Measurements from ENCODE around the gene NONO.
"Not testable (repeated sequence)": the region's sequence is repeated elsewhere in the genome, so short reads cannot be mapped to it uniquely, and the experiment has no call there.

DNA sequence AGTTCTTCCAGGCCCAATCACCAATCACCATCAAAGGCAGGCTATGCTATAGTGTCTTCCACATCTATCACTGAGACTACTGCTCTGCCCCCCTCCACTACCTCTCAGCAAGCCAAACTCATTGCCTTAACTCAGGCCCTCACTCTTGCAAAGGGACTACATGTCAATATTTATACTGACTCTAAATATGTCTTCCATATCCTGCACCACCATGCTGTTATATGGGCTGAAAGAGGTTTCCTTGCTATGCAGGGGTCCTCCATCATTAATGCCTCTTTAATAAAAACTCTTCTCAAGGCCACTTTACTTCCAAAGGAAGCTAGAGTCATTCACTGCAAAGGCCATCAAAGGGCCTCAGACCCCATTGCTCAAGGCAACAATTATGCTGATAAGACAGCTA is 14.8 kb upstream of the NONO start:
- TF ChIP-seq POLR2AphosphoS2 (conservative IDR thresholded peaks at IDR 0.05; ENCODE audit: low read length); REST (IDR thresholded peaks at IDR 0.05); HOXB13 (CRISPR knock-in tag; IDR thresholded peaks at IDR 0.05; ENCODE audit: low read depth); SMC3 (IDR thresholded peaks at IDR 0.05); FOXS1 (CRISPR knock-in tag; IDR thresholded peaks at IDR 0.05); JUNB (IDR thresholded peaks at IDR 0.05); RCOR1 (IDR thresholded peaks at IDR 0.05; ENCODE audit: low read depth, low read length); POLR2A (IDR thresholded peaks at IDR 0.05; ENCODE audit: low read length); CEBPB (IDR thresholded peaks at IDR 0.05); CBX8 (IDR thresholded peaks at IDR 0.05): not testable (repeated sequence)
- TF ChIP-seq, protein P1, sequence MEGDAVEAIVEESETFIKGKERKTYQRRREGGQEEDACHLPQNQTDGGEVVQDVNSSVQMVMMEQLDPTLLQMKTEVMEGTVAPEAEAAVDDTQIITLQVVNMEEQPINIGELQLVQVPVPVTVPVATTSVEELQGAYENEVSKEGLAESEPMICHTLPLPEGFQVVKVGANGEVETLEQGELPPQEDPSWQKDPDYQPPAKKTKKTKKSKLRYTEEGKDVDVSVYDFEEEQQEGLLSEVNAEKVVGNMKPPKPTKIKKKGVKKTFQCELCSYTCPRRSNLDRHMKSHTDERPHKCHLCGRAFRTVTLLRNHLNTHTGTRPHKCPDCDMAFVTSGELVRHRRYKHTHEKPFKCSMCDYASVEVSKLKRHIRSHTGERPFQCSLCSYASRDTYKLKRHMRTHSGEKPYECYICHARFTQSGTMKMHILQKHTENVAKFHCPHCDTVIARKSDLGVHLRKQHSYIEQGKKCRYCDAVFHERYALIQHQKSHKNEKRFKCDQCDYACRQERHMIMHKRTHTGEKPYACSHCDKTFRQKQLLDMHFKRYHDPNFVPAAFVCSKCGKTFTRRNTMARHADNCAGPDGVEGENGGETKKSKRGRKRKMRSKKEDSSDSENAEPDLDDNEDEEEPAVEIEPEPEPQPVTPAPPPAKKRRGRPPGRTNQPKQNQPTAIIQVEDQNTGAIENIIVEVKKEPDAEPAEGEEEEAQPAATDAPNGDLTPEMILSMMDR (IDR thresholded peaks at IDR 0.05): not testable (repeated sequence)
- TF ChIP-seq, protein P2, sequence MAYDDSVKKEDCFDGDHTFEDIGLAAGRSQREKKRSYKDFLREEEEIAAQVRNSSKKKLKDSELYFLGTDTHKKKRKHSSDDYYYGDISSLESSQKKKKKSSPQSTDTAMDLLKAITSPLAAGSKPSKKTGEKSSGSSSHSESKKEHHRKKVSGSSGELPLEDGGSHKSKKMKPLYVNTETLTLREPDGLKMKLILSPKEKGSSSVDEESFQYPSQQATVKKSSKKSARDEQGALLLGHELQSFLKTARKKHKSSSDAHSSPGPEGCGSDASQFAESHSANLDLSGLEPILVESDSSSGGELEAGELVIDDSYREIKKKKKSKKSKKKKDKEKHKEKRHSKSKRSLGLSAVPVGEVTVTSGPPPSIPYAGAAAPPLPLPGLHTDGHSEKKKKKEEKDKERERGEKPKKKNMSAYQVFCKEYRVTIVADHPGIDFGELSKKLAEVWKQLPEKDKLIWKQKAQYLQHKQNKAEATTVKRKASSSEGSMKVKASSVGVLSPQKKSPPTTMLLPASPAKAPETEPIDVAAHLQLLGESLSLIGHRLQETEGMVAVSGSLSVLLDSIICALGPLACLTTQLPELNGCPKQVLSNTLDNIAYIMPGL (CRISPR knock-in tag; IDR thresholded peaks at IDR 0.05; ENCODE audit: borderline replicate concordance): not testable (repeated sequence)
- TF ChIP-seq, protein P3, sequence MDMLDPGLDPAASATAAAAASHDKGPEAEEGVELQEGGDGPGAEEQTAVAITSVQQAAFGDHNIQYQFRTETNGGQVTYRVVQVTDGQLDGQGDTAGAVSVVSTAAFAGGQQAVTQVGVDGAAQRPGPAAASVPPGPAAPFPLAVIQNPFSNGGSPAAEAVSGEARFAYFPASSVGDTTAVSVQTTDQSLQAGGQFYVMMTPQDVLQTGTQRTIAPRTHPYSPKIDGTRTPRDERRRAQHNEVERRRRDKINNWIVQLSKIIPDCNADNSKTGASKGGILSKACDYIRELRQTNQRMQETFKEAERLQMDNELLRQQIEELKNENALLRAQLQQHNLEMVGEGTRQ (IDR thresholded peaks at IDR 0.05): not testable (repeated sequence)
